H54 (cell line): ENCODE data around the gene FAM216B.
"Not testable (repeated sequence)": the region's sequence is repeated elsewhere in the genome, so short reads cannot be mapped to it uniquely, and the experiment has no call there.

Source experiments
- DNase-seq: peaks from one replicate; pipeline ENCODE4 v3.0.0; 2011; ENCODE audit warnings: low spot score, mixed read lengths; ENCODE audit not compliant: insufficient read length
- FAIRE-seq: peaks from 3 replicates; lab custom pipeline; 2011; peaks lifted over from hg19 to GRCh38; lab: Jason Lieb, UNC
- POLR2A ChIP-seq: IDR thresholded peaks from 2 replicates; pipeline ENCODE4 v1.6.1; 2011; ENCODE audit warnings: low read depth, mild to moderate bottlenecking, low read length

The FAM216B gene

DNA sequence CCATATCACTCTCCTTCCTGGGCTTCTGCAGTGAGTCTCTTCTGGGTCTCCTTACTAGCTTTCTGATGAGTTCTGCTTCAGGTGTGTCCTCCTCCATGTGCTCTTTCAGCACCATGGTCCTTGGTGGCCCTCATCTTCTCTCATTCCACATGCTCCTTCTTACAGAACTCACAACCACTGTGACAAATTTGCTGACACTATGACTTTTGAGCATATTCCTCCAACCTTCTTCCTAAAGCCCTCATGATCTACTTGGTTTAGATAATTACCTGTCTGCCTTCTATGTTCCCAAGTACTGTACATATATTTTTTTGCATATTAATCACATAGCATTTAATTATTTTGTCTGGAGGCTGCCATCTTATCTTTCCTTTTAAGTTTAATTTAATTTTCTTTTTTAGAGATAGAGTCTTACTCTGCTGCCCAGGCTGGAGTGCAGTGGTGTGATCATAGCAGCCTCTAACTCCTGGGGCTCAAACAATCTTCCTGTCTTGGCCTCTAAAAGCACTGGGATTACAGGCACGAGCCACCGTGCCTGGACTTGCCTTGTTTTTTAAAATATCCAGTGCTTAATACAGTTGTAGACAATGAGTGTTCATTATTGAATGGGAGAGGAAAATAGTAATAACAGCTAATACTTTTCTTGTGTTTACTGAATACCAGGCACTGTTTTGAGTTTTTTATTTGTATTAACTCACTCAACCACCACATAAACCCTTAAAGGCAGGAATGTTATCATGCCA is 23.5 kb upstream of the FAM216B start:
- FAIRE-seq (no peak), DNase-seq (no peak)
- no peak for TF ChIP-seq POLR2A

- no peak for TF ChIP-seq POLR2A
- DNase-seq, result no peak
- no peak for FAIRE-seq
These were observed 22.9 kb upstream of the FAM216B start for GRCh38 chr13:42758515-42758914.

- FAIRE-seq, result no peak
- no peak for DNase-seq
- no peak for TF ChIP-seq POLR2A
These were observed 20.4 kb upstream of the FAM216B start for GRCh38 chr13:42760951-42761350.

GRCh38 chr13:42762251-42762650 is 19.1 kb upstream of the FAM216B start:
- DNase-seq, result no peak
- no peak for FAIRE-seq
- no peak for TF ChIP-seq POLR2A

DNA sequence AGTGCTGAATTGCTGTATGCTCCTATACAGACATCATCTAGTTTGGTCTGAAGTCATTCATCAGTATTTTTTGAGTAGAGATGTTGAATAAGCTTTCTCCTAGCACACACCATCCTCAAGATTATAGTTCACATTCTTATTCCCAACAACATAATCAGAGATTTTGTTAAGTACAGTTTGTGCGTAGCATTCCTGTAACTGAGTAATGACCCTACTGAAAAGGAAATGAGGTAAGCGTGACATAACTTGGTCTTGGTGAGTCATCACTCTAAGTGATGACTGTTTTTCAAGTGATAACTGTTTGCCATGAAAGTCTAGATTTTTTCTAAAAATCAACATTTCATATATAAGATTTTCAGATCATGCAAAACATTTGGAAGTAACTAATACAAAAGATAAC is 18.5 kb upstream of the FAM216B start:
- TF ChIP-seq POLR2A, result no peak
- FAIRE-seq (no peak), DNase-seq (no peak)

DNA sequence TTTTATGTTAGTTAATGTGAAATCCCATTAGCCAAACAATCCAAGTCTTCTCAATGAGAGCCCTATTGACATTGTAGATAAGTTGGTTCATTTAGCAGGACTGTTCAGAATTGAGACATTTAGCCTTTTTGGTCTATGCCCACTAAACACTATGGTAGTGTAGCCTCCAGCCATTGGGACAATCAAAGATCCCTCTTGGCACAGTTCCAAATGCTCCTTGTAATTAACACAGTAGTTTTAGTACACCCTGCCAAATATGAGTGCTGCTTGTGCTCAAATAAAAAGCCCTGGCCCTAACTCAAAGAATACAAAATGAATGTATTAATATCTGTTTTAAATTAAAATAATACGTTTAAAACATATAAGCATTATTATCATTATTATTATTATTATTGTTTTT is 15.4 kb upstream of the FAM216B start:
- TF ChIP-seq POLR2A, result no peak
- FAIRE-seq (no peak), DNase-seq (no peak)

- no peak for DNase-seq
- no peak for TF ChIP-seq POLR2A
These were observed 11.7 kb upstream of the FAM216B start for GRCh38 chr13:42769650-42770049.

DNA sequence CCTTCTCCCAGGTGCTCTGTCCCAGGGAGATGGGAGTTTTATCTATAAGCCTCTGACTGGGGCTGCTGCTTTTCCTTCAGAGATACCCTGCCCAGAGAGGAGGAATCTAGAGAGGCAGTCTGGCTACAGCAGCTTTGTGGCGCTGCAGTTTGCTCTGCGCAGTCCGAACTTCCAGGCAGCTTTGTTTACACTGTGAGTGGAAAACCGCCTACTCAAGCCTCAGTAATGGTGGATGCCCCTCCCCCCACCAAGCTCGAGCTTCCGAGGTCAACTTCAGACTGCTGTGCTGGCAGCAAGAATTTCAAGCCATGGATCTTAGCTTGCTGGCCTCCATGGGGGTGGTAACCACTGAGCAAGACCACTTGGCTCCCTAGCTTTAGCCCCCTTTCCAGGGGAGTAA is 4.8 kb upstream of the FAM216B start:
- FAIRE-seq, DNase-seq: not testable (repeated sequence)

More at GRCh38 chr13:42769650-42770049, 11.7 kb upstream of the FAM216B start:
- no peak for FAIRE-seq

DNA sequence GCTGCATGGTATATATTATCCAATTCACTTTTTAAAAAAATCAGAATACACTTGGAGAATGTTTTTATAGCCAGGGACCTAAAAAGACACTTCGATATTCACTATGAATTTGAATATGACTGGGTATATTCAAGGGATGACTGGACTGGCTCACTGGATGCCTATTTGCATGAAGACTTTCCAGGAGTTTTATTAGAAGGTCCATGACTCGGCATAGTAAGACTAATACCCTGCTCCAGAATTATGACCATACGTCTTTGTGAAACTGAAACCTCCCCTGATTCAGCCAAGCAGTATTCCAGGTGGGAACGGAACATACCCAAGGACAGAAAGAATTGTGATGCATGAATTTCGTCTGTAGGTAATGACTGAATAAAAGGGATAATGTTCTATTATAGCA is 3.9 kb upstream of the FAM216B start:
- DNase-seq (no peak), FAIRE-seq (no peak)
- TF ChIP-seq POLR2A, result no peak

DNA sequence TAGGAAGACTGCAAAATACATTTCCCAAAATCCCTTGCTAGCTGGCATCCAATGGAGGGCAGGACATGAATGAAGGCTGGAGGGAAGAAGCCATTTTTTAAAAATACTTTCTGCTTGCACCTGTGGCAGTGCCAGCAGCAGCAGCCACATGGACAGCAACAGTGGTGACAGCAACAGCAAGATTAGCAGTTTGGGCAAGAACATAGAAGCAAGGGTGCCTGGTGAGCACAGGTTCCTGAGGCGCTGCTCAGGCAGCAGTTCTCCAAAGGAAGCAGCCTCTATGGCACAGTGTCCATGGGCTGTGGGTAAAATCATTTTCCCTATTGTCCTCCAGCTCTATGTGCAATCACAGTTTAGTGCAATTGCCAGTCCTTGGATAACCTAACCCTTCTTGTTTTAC is 1.3 kb upstream of the FAM216B start:
- no peak for TF ChIP-seq POLR2A
- no peak for FAIRE-seq
- DNase-seq, result no peak

DNA sequence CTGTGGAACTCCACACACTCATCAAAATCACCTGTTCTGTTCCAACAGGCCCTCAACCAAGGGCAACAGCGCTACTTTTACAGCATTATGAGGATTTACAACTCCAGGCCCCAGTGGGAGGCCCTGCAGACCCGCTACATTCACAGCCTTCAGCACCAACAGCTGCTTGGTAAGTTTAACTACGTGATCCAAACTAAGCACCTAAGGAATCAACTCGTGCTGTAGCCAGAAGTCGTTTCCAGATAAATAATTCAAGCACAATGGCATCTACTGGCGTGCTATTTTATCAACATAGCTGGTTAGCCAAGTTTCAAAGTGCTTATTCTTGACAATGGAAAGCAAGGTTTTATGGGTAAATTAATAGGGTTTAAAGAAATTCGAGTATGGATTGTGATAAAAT is 5.3 kb downstream of the FAM216B start:
- FAIRE-seq, result no peak
- TF ChIP-seq POLR2A, result no peak
- DNase-seq, result no peak

DNA sequence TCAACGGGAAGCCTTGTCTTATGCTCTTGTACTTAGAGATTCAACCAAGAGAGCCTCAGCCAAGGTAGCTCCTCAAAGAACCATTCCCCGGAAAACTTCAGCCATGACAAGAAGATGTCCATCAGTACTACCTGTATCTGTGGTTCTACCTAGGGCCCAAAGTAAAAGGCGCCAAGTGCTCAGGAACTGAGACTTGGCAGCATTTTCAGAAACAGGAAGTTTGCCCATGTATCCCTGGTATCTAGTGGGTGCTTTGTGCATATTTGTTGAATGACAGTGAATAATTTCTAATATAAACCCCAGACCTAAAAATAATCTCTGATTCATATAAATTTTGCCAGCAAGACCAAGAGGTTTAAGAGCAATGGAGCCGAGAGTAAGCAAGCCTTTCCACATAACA is 7.2 kb downstream of the FAM216B start:
- FAIRE-seq, result no peak
- TF ChIP-seq POLR2A, result no peak

DNA sequence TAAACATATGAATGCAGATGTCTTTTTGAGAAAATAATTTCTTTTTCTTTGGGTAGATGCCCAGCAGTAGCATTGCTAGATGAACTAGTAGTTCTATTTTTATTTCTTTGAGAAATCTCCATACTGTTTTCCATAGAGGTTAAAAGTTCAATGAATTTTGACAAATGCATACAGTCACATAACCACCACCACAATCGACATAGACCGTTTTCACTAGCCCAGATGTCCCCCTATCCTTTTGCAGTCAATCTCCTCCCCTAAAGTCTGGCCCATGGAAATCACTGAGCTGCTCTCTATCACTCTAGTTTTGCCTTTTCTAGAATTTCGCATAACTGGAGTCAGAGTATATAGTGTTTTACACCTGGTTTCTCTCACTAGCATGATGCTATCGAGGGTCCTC is 10.8 kb downstream of the FAM216B start:
- TF ChIP-seq POLR2A, result no peak
- FAIRE-seq, result no peak

More for the DNA sequence above, 7.2 kb downstream of the FAM216B start:
- DNase-seq, result no peak

DNA sequence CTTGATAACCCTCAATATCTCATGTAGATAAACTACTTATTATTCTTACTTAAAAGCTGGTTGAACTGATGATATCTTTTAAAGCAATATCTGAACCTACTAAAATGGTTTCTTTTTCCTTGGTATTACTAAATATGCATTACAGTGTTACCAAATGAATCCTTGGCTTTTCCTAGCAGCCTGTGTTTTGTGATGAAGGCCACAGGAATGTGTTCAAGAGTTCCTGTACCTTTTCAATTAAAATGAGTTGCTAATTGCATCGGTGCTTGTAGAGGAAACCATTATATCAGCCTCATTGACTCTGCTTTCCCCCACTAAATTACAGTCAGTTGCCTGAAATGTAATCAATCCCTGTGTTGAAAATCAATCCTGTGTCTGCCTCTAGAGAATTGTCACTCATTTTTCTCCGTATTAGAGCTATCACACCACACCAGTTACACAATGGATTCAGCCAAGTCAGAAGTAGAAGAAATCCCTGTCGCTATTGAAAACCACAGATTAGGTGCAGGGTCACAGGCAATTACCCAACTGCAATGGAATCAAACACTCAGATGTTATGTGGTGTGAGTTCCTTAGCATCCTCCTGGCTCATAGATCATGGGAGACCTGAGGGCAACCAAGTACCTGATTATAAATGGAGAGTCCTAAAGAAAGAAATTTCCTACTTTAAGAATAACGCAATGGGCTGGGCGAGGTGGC is 13.3 kb downstream of the FAM216B start:
- TF ChIP-seq POLR2A, result no peak
- DNase-seq (no peak), FAIRE-seq (no peak)

More for the DNA sequence above, 10.8 kb downstream of the FAM216B start:
- DNase-seq, result no peak

DNA sequence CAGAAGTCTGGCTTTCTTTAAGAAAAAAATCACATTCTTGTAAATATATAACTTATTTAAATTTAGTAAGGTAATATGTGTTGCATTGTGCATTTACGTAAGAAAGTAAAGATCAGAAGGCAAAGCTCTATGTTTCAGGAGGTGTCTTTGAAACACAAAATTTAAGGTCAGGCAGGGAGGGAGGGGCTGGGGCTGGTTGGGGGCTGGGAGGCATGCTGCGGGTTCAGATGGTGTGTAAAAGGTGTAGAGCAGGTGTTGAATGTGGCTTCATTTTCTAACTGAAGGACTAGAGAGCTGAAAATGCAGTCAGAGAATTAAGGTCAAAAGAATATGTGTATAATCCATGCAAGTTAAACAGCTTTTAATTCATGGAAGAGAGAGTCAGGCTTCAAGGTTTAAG is 14.3 kb downstream of the FAM216B start:
- FAIRE-seq (no peak), DNase-seq (no peak)
- no peak for TF ChIP-seq POLR2A
